ENCODE data around the gene ZBBX. TPM values are rescaled to one million over a fixed set of nuclear protein-coding genes. Genes with fewer than 3 reads are reported as not detected.

Gene ZBBX
- polyA plus RNA-seq, 1 donor from 2014 or later, result 2.7 TPM

GRCh38 chr3:167323572-167323971 is 56.5 kb downstream of the ZBBX start:
- Histone ChIP-seq H3F3A (ENCODE audit: insufficient read depth, low read length, poor library complexity, severe bottlenecking) (no peaks in the 10 kb centered on the region), H3K27ac (ENCODE audit: low read length) (no peak overlapping the region), H4K20me1 (ENCODE audit: insufficient read depth) (no peaks in the 10 kb centered on the region), H3K36me3 (ENCODE audit: insufficient read depth, low read length) (no peaks in the 10 kb centered on the region), H3K79me2 (replicated peaks; ENCODE audit: insufficient read depth, low read length) (no peaks in the 10 kb centered on the region), H3K9ac (ENCODE audit: low read length) (no peak overlapping the region), H3K4me3 (ENCODE audit: low read length) (no peak overlapping the region), H3K9me2 (ENCODE audit: insufficient read depth, low read length) (no peaks in the 10 kb centered on the region), H3K4me2 (ENCODE audit: low read length) (no peak overlapping the region), H3K27me3 (ENCODE audit: insufficient read depth, low read depth, low read length) (no peaks in the 10 kb centered on the region), H3K9me3 (ENCODE audit: low read length) (no peaks in the 10 kb centered on the region), H2AFZ (ENCODE audit: low read depth, low read length) (no peak overlapping the region)
- TF ChIP-seq REST (IDR thresholded peaks at IDR 0.05; ENCODE audit: borderline replicate concordance), result no peak
- no peak for TF ChIP-seq EP300 (conservative IDR thresholded peaks at IDR 0.05; ENCODE audit: poor library complexity, severe bottlenecking)
- no peak for TF ChIP-seq EZH2 (IDR thresholded peaks at IDR 0.05; ENCODE audit: borderline replicate concordance, insufficient read depth, low read length, poor library complexity, severe bottlenecking)
- TF ChIP-seq CTCF (IDR thresholded peaks at IDR 0.05; ENCODE audit: poor library complexity, severe bottlenecking), result no peak

GRCh38 chr3:167318996-167319615 is 61.0 kb downstream of the ZBBX start:
- Histone ChIP-seq H3K36me3 (ENCODE audit: insufficient read depth, low read length) (no peaks in the 10 kb centered on the region), H2AFZ (ENCODE audit: low read depth, low read length) (no peak overlapping the region), H3K27ac (ENCODE audit: low read length) (no peak overlapping the region), H3K4me2 (ENCODE audit: low read length) (no peak overlapping the region), H3F3A (ENCODE audit: insufficient read depth, low read length, poor library complexity, severe bottlenecking) (no peaks in the 10 kb centered on the region), H4K20me1 (ENCODE audit: insufficient read depth) (no peaks in the 10 kb centered on the region), H3K79me2 (replicated peaks; ENCODE audit: insufficient read depth, low read length) (no peaks in the 10 kb centered on the region), H3K9me2 (ENCODE audit: insufficient read depth, low read length) (no peaks in the 10 kb centered on the region), H3K4me3 (ENCODE audit: low read length) (no peak overlapping the region), H3K9me3 (ENCODE audit: low read length) (no peaks in the 10 kb centered on the region), H3K27me3 (ENCODE audit: insufficient read depth, low read depth, low read length) (no peaks in the 10 kb centered on the region), H3K9ac (ENCODE audit: low read length) (no peak overlapping the region)
- TF ChIP-seq RAD21 (conservative IDR thresholded peaks at IDR 0.05) (no peak), REST (IDR thresholded peaks at IDR 0.05; ENCODE audit: borderline replicate concordance) (no peak), SMC3 (conservative IDR thresholded peaks at IDR 0.05; ENCODE audit: poor library complexity) (no peak), TAF1 (IDR thresholded peaks at IDR 0.05; ENCODE audit: low read depth) (no peak), EP300 (conservative IDR thresholded peaks at IDR 0.05; ENCODE audit: poor library complexity, severe bottlenecking) (no peak), POLR2AphosphoS5 (IDR thresholded peaks at IDR 0.05) (no peak), EZH2 (IDR thresholded peaks at IDR 0.05; ENCODE audit: borderline replicate concordance, insufficient read depth, low read length, poor library complexity, severe bottlenecking) (no peak), MXI1 (conservative IDR thresholded peaks at IDR 0.05; ENCODE audit: poor library complexity, severe bottlenecking) (no peak), CTCF (IDR thresholded peaks at IDR 0.05; ENCODE audit: poor library complexity, severe bottlenecking) (no peak)
